Measurements from ENCODE around the gene PTPN4.

Gene PTPN4

GRCh38 chr2:119744335-119744939 lies 15.3 kb upstream of the PTPN4 start:
- no peak for DNase-seq
- TF ChIP-seq POLR2A (IDR thresholded peaks at IDR 0.05; ENCODE audit: low read length), result no peak

GRCh38 chr2:119745566-119745965 lies 14.2 kb upstream of the PTPN4 start:
- TF ChIP-seq POLR2A (IDR thresholded peaks at IDR 0.05; ENCODE audit: low read length), result no peak
- DNase-seq, result no peak

- no peak for DNase-seq
- TF ChIP-seq GATA1 (IDR thresholded peaks at IDR 0.05; ENCODE audit: low read depth, low read length) (no peak), POLR2A (IDR thresholded peaks at IDR 0.05; ENCODE audit: low read length) (no peak)
Observed at GRCh38 chr2:119746836-119747686, 12.7 kb upstream of the PTPN4 start.

- no peak for DNase-seq
- TF ChIP-seq GATA1 (IDR thresholded peaks at IDR 0.05; ENCODE audit: low read depth, low read length), result no peak
- TF ChIP-seq POLR2A (IDR thresholded peaks at IDR 0.05; ENCODE audit: low read length), result no peak
Observed at GRCh38 chr2:119748135-119748534, 11.6 kb upstream of the PTPN4 start.

- TF ChIP-seq POLR2A (IDR thresholded peaks at IDR 0.05; ENCODE audit: low read length) (no peak), GATA1 (IDR thresholded peaks at IDR 0.05; ENCODE audit: low read depth, low read length) (no peak)
- DNase-seq, result no peak
Observed at GRCh38 chr2:119749477-119750012, 10.2 kb upstream of the PTPN4 start.

GRCh38 chr2:119751706-119752105 lies 8.0 kb upstream of the PTPN4 start:
- TF ChIP-seq POLR2A (IDR thresholded peaks at IDR 0.05; ENCODE audit: low read length), result no peak
- no peak for TF ChIP-seq GATA1 (IDR thresholded peaks at IDR 0.05; ENCODE audit: low read depth, low read length)
- DNase-seq, result no peak

- TF ChIP-seq POLR2A (IDR thresholded peaks at IDR 0.05; ENCODE audit: low read length) (no peak), GATA1 (IDR thresholded peaks at IDR 0.05; ENCODE audit: low read depth, low read length) (no peak)
- peak; percentile 40 to 70 for DNase-seq
Observed at GRCh38 chr2:119753041-119753929, 6.4 kb upstream of the PTPN4 start.

- TF ChIP-seq GATA1 (IDR thresholded peaks at IDR 0.05; ENCODE audit: low read depth, low read length) (no peak), POLR2A (IDR thresholded peaks at IDR 0.05; ENCODE audit: low read length) (no peak)
- no peak for DNase-seq
Observed at GRCh38 chr2:119753930-119754321, 5.8 kb upstream of the PTPN4 start.

- no peak for DNase-seq
- no peak for TF ChIP-seq POLR2A (IDR thresholded peaks at IDR 0.05; ENCODE audit: low read length)
- TF ChIP-seq GATA1 (IDR thresholded peaks at IDR 0.05; ENCODE audit: low read depth, low read length), result no peak
Observed at GRCh38 chr2:119755906-119756305, 3.8 kb upstream of the PTPN4 start.

GRCh38 chr2:119756837-119757236 lies 2.9 kb upstream of the PTPN4 start:
- DNase-seq, result peak; percentile 16 to 56

GRCh38 chr2:119758881-119759450 lies 756 bp upstream of the PTPN4 start:
- DNase-seq, result no peak
- TF ChIP-seq POLR2A (IDR thresholded peaks at IDR 0.05; ENCODE audit: low read length), result no peak
- TF ChIP-seq GATA1 (IDR thresholded peaks at IDR 0.05; ENCODE audit: low read depth, low read length), result no peak

More at GRCh38 chr2:119756837-119757236, 2.9 kb upstream of the PTPN4 start:
- no peak for TF ChIP-seq GATA1 (IDR thresholded peaks at IDR 0.05; ENCODE audit: low read depth, low read length)
- TF ChIP-seq POLR2A (IDR thresholded peaks at IDR 0.05; ENCODE audit: low read length), result no peak

GRCh38 chr2:119760237-119760955 lies 674 bp downstream of the PTPN4 start:
- DNase-seq, result no peak
- TF ChIP-seq POLR2A (IDR thresholded peaks at IDR 0.05; ENCODE audit: low read length) (no peak), GATA1 (IDR thresholded peaks at IDR 0.05; ENCODE audit: low read depth, low read length) (no peak)

GRCh38 chr2:119760956-119761275 lies 1.2 kb downstream of the PTPN4 start:
- peak; percentile 68 to 81 for DNase-seq
- no peak for TF ChIP-seq GATA1 (IDR thresholded peaks at IDR 0.05; ENCODE audit: low read depth, low read length)
- no peak for TF ChIP-seq POLR2A (IDR thresholded peaks at IDR 0.05; ENCODE audit: low read length)

Measured in erythroblast (primary cell).